DND-41 (cell line): ENCODE results near the gene DCLK2.

ENCODE experiments used
- ATAC-seq: fragments of 200-7000 bp; cut with Tn5 transposase; 3 replicates; pipeline ENCODE4 v1.9.1; 2021; ENCODE audit warnings: low read depth; ENCODE audit not compliant: insufficient read depth
- DNase-seq: peaks from one replicate; pipeline ENCODE4 v3.0.0-alpha.2; 2020
- H2AFZ ChIP-seq: 2 replicates; pipeline ENCODE4 v1.6.0; 2012; ENCODE audit warnings: low read depth, low read length
- H3K27ac ChIP-seq: 2 replicates; pipeline ENCODE4 v1.5.1; 2012; ENCODE audit warnings: low read length, inconsistent platforms
- H3K27me3 ChIP-seq: fragments of 200-600 bp; sonication (generic); 2 replicates; pipeline ENCODE4 v1.6.0; 2012; ENCODE audit warnings: low read length, mild to moderate bottlenecking, inconsistent platforms; ENCODE audit not compliant: insufficient read depth, poor library complexity
- H3K36me3 ChIP-seq: 2 replicates; pipeline ENCODE4 v1.5.1; 2012; ENCODE audit warnings: low read length, inconsistent platforms; ENCODE audit not compliant: insufficient read depth
- H3K4me1 ChIP-seq: 2 replicates; pipeline ENCODE4 v1.5.1; 2012; ENCODE audit warnings: mild to moderate bottlenecking, low read length; ENCODE audit not compliant: insufficient read depth
- H3K4me2 ChIP-seq: 2 replicates; pipeline ENCODE4 v1.6.0; 2012; ENCODE audit warnings: mild to moderate bottlenecking, moderate library complexity, low read length, inconsistent platforms; ENCODE audit not compliant: insufficient read depth
- H3K4me3 ChIP-seq, 2 experiments: fragments of 200-600 bp in 1 of 2; shearing (Covaris generic) in 1 of 2; 2 replicates each; pipeline ENCODE4 v1.5.1; 2012 to 2016; ENCODE audit warnings: inconsistent platforms in 2 of 2, low read length in 2 of 2, mild to moderate bottlenecking in 2 of 2, low read depth in 1 of 2, moderate library complexity in 1 of 2
- H3K79me2 ChIP-seq: 2 replicates; pipeline ENCODE4 v1.6.0; 2012; ENCODE audit warnings: low read length, inconsistent platforms; ENCODE audit not compliant: insufficient read depth
- H3K9ac ChIP-seq: 2 replicates; pipeline ENCODE4 v1.6.0; 2012; ENCODE audit warnings: low read depth, mild to moderate bottlenecking, inconsistent platforms, low read length, moderate library complexity
- H3K9me3 ChIP-seq: 2 replicates; pipeline ENCODE4 v1.5.1; 2012; ENCODE audit warnings: low read length, moderate library complexity, mild to moderate bottlenecking, inconsistent platforms; ENCODE audit not compliant: insufficient read depth, severe bottlenecking
- H4K20me1 ChIP-seq: 2 replicates; pipeline ENCODE4 v1.6.0; 2012; ENCODE audit warnings: low read length; ENCODE audit not compliant: insufficient read depth
- CTCF ChIP-seq: IDR thresholded peaks from 2 replicates; pipeline ENCODE4 v1.5.1; 2012; ENCODE audit warnings: borderline replicate concordance, low read length, moderate library complexity, mild to moderate bottlenecking; ENCODE audit not compliant: poor library complexity, severe bottlenecking; ENCODE audit errors: extremely low read depth
- EZH2 ChIP-seq: IDR thresholded peaks from 3 replicates; pipeline ENCODE4 v1.6.1; 2012; ENCODE audit warnings: borderline replicate concordance, low read depth, mild to moderate bottlenecking, moderate library complexity, low read length, inconsistent platforms; ENCODE audit not compliant: severe bottlenecking

Gene DCLK2

GRCh38 chr4:150123796-150124677 is 45.8 kb downstream of the DCLK2 start:
- no peaks in the 10 kb centered on the region for H3K4me1 ChIP-seq

GRCh38 chr4:150126201-150126863 is 48.1 kb downstream of the DCLK2 start:
- Histone ChIP-seq H3K27me3 (peaks cover 3% of the 10 kb centered on the region), H3K4me3 (no peak overlapping the region), H3K79me2 (no peaks in the 10 kb centered on the region), H3K36me3 (no peaks in the 10 kb centered on the region), H3K9me3 (no peaks in the 10 kb centered on the region), H3K9ac (no peak overlapping the region), H2AFZ (no peak overlapping the region), H3K27ac (no peak overlapping the region), H3K4me1 (no peaks in the 10 kb centered on the region), H4K20me1 (no peaks in the 10 kb centered on the region), H3K4me2 (no peak overlapping the region)
- no peak for TF ChIP-seq CTCF
- TF ChIP-seq EZH2, result no peak
- DNase-seq (no peak), ATAC-seq (no peak)

More at GRCh38 chr4:150123796-150124677, 45.8 kb downstream of the DCLK2 start:
- no peak for ATAC-seq
- Histone ChIP-seq H3K4me3 (no peak overlapping the region), H3K9me3 (no peaks in the 10 kb centered on the region), H3K9ac (no peak overlapping the region), H2AFZ (no peak overlapping the region), H4K20me1 (no peaks in the 10 kb centered on the region), H3K36me3 (no peaks in the 10 kb centered on the region), H3K79me2 (no peaks in the 10 kb centered on the region), H3K27me3 (no peaks in the 10 kb centered on the region), H3K27ac (no peak overlapping the region), H3K4me2 (no peak overlapping the region)
- no peak for TF ChIP-seq CTCF
- no peak for TF ChIP-seq EZH2
- no peak for DNase-seq

- no peaks in the 10 kb centered on the region for H3K4me1 ChIP-seq
- H3K36me3 ChIP-seq, result no peaks in the 10 kb centered on the region
- H3K9me3 ChIP-seq, result no peaks in the 10 kb centered on the region
- H4K20me1 ChIP-seq, result no peaks in the 10 kb centered on the region
- H3K79me2 ChIP-seq, result no peaks in the 10 kb centered on the region
- DNase-seq (no peak), ATAC-seq (no peak)
- no peak overlapping the region for H3K4me3 ChIP-seq
- H3K4me2 ChIP-seq, result no peak overlapping the region
- H3K9ac ChIP-seq, result no peak overlapping the region
- peaks cover 3% of the 10 kb centered on the region for H3K27me3 ChIP-seq
- H2AFZ ChIP-seq, result no peak overlapping the region
- no peak for TF ChIP-seq EZH2
- no peak for TF ChIP-seq CTCF
- H3K27ac ChIP-seq, result no peak overlapping the region
These were observed 48.6 kb downstream of the DCLK2 start for GRCh38 chr4:150126864-150127203.
